NCI-H1436 treated with DMSO at 0.1 percent for 48 hours (cell line): ENCODE data around the gene TAAR9.

ENCODE experiments used
- DNase-seq: peaks from one replicate; lab custom pipeline; 2025; lab: John Stamatoyannopoulos, UW

TAAR9 gene

GRCh38 chr6:132537977-132538376, at the start of gene TAAR9:
Gene TAAR9 (plus strand): TSS chr6:132538277. CDS start chr6:132538290, 13 bp downstream.
- DNase-seq = no peak

DNA sequence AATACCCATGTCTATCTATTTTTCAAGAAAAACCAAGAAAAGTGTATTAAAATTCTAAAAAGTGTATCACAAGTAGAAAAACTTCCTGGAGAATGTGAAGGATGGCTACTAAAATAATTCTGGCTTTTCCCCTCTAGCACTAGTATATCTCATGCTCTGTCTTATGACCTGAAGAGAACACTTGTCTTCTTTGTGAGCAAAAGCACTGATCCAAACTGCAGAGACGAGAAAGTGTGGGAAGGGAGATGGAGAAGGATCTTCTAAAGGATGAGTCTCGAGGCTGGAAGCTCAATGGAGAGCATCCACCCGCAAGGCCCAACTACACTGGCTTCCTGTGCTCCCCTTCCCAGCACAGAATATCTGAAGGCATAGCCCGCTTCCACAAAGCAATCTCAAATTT, 48.7 kb upstream of the TAAR9 start:
- DNase-seq = no peak

GRCh38 chr6:132490024-132490423, 48.1 kb upstream of the TAAR9 start:
- no peak for DNase-seq

DNA sequence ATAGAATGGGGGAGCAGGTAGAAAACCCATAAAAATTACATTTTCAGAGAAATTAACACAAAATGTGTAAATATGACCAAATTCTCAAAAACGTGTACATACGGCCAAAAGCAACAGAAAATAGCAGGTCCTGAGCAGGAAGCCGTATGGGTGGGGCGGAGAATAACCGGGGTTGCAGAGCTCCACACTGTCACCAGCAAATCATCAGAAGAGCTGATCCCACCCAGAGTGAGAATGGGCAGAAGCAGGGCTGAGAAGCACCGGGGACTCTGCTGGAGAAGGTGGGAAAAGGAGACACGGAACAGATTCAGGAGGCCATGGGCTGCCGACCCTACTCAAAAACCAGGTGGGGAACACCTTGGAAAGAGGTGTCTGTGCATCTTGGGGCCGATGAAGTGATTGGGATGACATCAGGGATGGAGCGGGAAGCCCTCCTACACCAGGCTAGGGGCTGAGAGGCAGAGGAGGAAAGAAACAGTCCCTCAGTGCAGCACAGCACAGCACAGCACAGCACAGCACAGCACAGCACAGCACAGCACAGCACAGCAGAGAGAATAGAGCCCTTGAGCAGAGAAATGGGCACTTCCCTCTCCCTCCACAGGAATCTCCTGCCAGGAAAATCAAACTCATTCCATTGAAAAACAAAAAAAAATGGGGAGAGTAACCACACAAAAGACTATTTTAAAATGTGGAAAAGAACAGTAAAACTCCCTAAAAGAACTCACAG, 47.4 kb upstream of the TAAR9 start:
- DNase-seq = no peak

GRCh38 chr6:132491303-132491702, 46.8 kb upstream of the TAAR9 start:
- no peak for DNase-seq

- DNase-seq = no peak
Measured at GRCh38 chr6:132491881-132492280, 46.2 kb upstream of the TAAR9 start.

DNA sequence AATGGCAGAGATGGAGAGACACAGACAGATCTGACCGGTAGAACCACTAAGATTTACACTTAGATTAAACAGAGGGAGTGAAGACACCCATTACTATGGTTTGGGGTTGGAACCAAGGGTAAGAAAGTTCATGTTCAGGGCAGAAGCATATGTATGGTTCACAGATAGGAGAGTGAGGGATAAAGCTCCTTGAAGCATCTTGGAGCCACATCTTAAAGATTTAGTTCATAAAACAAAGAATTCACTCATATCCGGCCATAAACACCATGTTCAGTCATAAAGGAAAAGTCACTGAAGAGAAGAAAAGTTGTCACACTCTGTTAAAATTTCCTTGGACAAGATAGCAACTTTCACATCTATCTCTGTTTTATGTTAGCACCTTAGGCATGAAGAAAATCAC, 43.1 kb upstream of the TAAR9 start:
- no peak for DNase-seq

GRCh38 chr6:132495604-132496079, 42.4 kb upstream of the TAAR9 start:
- DNase-seq = no peak

DNA sequence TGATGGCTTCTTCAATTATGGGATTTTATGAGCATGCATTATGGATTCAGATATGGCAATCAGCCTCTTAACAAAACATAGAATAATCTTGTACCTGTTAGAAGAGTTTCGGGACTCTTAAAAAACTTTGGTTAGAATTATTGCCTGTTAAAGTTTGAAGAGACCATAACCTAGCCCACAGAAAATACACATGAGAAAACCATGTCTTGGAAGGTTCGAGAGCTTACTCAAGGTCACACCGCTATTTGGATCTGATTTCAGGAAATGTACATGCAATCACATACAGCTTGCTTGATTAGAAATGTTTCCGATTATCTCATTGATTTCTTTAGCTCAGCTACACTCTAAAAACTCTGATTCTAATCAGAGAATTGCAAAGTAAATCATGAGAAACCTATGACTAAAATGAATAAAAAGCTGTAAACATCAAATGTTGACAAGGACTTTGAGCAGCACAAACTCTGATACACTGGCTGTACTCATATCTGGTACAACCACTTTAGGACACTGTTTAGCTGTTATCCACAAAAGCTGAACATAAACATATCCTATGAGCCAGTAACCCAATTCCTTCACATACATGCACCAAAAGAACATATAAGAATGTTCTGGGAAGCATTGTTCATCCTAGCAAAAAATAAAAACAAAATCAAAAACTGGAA, 41.4 kb upstream of the TAAR9 start:
- no peak for DNase-seq

DNA sequence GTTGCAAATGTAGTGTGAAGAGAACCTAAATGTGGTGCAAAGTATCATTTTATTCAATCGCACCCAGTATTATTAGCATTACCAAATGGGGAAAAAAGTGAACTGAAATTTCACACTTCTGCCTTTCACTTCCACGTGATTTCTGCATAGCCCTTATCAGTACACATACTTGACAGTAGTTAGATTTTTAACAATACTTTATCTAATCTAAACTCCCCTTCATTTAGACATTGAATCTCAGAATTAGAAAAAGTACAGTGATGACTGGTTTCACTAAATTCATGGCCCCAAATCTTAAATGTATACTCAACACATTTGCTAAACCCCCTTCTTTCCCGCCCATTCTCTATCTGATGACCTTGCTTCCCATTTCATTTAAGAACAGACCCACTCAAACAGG, 39.4 kb upstream of the TAAR9 start:
- no peak for DNase-seq

DNA sequence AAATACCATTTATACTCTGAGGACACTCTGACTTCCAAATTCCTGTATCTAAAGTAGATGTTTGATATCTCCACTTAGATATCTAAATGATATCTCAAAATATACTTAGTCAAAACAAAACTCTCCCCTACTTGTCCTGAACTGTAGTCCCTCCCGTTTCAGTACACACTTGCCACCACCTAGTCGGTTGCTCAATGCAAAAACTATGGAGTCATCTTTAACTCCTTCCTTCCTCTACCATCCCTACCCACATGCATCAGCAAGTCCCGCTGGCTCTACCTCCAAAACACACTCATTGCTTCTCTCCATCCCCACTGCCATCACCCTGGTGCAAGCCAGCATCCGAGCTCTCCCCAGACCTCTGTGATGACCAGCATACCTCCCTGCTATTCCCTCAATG, 38.3 kb upstream of the TAAR9 start:
- DNase-seq = no peak

- no peak for DNase-seq
Measured at GRCh38 chr6:132504757-132505156, 33.3 kb upstream of the TAAR9 start.

GRCh38 chr6:132505158-132505557, 32.9 kb upstream of the TAAR9 start:
- no peak for DNase-seq

DNA sequence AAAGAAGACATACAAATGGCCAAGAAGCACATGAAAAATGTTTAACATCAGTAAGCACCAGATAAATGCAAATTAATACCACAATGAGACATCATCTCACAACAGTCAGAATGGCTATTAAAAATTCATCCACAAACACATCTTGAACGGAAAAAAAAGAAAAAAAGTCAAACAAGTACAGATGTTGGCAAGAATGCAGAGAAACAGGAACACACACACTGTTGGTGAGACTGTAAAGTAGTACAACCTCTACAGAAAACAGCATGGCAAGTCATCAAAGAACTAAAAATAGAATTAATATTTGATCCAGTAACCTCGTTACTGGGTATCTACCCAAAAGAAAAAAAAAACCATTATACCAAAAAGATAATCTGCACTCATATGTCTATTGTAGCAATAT, 31.6 kb upstream of the TAAR9 start:
- no peak for DNase-seq

DNA sequence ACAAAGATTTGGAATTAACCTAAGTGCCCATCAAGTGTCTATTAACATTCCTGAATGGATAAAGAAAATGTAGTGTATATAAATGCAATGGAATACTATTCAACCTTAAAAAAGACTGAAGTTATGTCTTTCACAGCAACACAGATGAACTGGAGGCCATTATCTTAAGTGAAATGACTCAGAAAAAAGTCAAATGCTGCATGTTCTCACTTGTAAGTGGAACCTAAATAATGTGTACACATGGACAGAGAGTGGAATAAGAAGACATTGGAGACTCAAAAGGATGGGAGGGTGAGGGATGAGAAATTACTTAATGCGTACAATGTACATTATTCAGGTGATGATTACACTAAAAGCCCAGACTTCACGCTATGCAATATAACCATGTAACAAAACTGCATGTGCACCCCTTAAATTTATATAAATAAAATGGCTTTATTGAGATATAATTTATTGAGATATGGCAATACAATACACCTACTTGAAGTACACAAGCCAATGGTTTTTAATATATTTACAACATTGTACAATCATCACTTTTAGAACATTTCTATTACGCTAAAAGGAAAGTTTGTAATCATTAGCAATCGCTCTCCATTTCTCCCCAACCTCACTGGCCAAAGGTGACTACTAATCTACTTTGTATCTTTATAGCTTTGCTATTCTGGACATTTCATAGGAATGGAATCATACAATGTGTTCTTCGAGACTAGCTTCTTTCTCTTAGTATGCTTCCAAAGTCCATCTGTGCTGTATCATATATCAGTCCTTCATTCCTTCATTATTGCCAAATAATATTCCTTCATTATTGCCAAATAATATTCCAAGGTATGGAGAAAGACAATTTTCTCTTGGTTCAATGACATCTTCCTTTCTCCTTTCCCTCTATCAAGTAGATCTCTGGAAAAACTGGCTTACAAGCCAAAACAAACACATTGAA, 30.9 kb upstream of the TAAR9 start:
- no peak for DNase-seq

- DNase-seq = no peak
Measured at GRCh38 chr6:132511210-132511830, 26.8 kb upstream of the TAAR9 start.

- no peak for DNase-seq
Measured at GRCh38 chr6:132511831-132512220, 26.3 kb upstream of the TAAR9 start.

- no peak for DNase-seq
Measured at GRCh38 chr6:132512342-132512637, 25.8 kb upstream of the TAAR9 start.

DNA sequence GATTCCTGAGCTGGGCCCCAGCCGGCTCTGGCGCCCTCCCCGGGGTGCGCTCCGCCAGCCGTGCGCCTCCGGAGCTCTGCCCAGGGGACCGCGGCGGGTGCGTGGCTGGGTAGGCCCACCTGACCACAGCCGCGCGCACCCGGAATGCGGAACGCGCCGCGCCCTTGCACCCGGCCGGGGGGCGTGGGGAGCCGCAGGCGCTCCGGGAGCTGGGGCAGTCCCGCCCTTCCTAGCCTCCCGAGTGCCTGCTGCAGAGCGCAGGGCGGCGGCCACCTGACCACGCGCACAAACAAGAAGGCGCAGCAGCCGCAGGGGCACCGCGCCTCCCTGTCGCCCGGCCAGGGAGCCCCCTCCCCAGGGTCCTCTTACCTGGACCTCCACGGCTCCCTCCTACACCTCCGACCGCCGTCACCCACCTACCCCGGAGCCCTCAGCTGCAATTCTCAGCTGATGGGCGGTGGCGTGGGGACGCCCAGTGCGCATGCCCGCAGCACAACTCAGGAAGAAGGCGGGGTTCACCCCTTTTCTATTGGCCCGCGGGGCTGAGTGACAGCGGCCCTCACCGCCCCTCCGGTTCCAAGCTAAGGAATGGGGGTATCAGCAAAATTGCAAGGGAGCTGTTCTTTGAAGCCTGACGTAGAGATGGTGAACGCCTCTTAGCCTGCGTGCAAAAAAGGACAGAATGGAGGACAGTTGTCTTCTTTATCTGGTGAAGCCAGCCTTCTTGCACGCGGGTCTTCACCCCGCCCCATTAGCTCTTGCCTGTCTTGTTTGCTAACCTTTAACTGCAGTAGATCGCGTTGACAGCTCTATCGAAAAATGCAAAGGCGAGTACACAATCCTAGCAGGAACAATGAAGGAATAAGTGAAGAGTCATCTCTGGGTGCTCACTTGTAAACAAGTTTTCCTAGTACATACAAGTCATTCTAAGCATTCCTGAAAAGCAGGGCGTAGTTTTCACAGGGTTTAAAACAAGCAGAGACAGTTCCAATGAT, 25.1 kb upstream of the TAAR9 start, which contains the start of gene STX7:
Gene STX7 (minus strand): TSS at position 479 of the 995 bp plus-strand sequence. CDS start 9,586 bp downstream, outside the sequence.
- peak; percentile 62 for DNase-seq

DNA sequence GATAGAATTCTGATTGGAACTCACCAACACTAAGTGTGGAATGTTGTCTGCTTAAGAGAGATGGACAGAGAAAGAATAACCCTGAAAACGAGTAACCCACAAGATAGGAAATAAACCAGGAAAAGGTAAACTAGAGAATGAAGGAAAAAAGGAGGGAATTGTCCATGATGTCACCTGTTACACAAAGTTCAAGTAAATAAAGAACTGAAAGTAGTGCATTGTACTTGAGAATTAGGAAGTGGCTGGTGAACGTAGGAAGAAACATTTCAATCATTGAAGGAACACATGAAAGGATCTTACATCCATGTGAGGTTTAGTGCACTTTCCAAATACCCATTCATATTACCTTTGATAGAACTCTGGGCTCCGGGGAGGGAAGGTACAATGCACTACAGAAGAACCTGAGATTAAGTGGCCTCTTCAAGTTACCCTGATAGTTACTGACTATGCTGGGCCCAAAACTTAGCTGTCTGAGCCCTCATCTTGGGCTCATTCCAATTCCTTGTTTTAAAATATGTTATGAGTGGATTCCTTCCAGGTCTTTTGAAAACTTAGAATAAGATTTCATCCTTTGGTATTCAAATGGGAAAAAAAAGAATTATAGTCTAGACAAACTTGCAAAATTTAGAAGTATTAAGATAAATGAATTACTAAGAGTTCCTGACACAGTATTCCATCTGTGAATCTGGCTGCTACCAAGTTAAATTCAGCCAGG, 24.1 kb upstream of the TAAR9 start:
- DNase-seq = no peak
